Fibroblast of gingiva (primary cell): ENCODE results near the gene DNAJB2.
"Not testable (repeated sequence)": the region's sequence is repeated elsewhere in the genome, so short reads cannot be mapped to it uniquely, and the experiment has no call there.

Experiments
- DNase-seq: peaks from one replicate; pipeline ENCODE4 v3.0.0-alpha.2; 2011; ENCODE audit warnings: low read depth

The DNAJB2 gene

GRCh38 chr2:219302412-219302968 is 23.3 kb downstream of the DNAJB2 start:
- no peak for DNase-seq

- no peak for DNase-seq
Observed at GRCh38 chr2:219304223-219304622, 25.1 kb downstream of the DNAJB2 start.

GRCh38 chr2:219306047-219306446 is 26.9 kb downstream of the DNAJB2 start:
- no peak for DNase-seq

GRCh38 chr2:219308142-219309101 is 29.3 kb downstream of the DNAJB2 start:
- peak; percentile 15 for DNase-seq

GRCh38 chr2:219309278-219309677 is 30.1 kb downstream of the DNAJB2 start, which contains the start of gene PTPRN:
TSS of gene PTPRN (minus strand) at chr2:219309401. CDS start at chr2:219309332, 69 bp downstream.
- no peak for DNase-seq

- DNase-seq, result not testable (repeated sequence)
Observed at GRCh38 chr2:219312683-219313263, 33.6 kb downstream of the DNAJB2 start.

GRCh38 chr2:219314804-219315468 is 35.8 kb downstream of the DNAJB2 start:
- DNase-seq, result peak; percentile 22

GRCh38 chr2:219323434-219323833 is 44.3 kb downstream of the DNAJB2 start:
- DNase-seq, result no peak

- DNase-seq, result no peak
Observed at GRCh38 chr2:219325136-219325535, 46.0 kb downstream of the DNAJB2 start.

GRCh38 chr2:219325657-219326315 is 46.6 kb downstream of the DNAJB2 start:
- no peak for DNase-seq

- DNase-seq, result no peak
Observed at GRCh38 chr2:219327719-219328118, 48.6 kb downstream of the DNAJB2 start.

- no peak for DNase-seq
Observed at GRCh38 chr2:219331560-219332213, 52.5 kb downstream of the DNAJB2 start.

GRCh38 chr2:219332542-219332941 is 53.4 kb downstream of the DNAJB2 start, which contains the start of gene RESP18:
TSS of gene RESP18 (minus strand) at chr2:219332744.
- DNase-seq, result no peak

GRCh38 chr2:219334076-219334475 is 54.9 kb downstream of the DNAJB2 start:
- DNase-seq, result no peak

GRCh38 chr2:219335373-219335786 is 56.2 kb downstream of the DNAJB2 start:
- no peak for DNase-seq
